Cardiac fibroblast (primary cell): ENCODE measurements around the gene URAD.
A peak's percentile ranks its signal among the peaks of the same experiment; 100 is the strongest.

ENCODE experiments used
- DNase-seq, 2 donors: peaks; one replicate each; pipeline versions ENCODE4 v3.0.0 to v3.0.0-alpha.2; 2010; ENCODE audit warnings: low read depth in 2 of 2
- H3K4me3 ChIP-seq, 2 donors: replicated peaks in 1 of 2; 1 replicate in 1 of 2; 2 replicates in 1 of 2; pipeline ENCODE4 v1.5.1; 2011; ENCODE audit warnings: low read depth in 2 of 2, low read length in 2 of 2, mild to moderate bottlenecking in 2 of 2, moderate library complexity in 1 of 2
- TF ChIP-seq, protein P1 (sequence below): IDR thresholded peaks from one replicate; pipeline ENCODE4 v1.5.1; 2011; ENCODE audit warnings: low read depth, mild to moderate bottlenecking, low read length, inconsistent platforms

URAD gene

DNA sequence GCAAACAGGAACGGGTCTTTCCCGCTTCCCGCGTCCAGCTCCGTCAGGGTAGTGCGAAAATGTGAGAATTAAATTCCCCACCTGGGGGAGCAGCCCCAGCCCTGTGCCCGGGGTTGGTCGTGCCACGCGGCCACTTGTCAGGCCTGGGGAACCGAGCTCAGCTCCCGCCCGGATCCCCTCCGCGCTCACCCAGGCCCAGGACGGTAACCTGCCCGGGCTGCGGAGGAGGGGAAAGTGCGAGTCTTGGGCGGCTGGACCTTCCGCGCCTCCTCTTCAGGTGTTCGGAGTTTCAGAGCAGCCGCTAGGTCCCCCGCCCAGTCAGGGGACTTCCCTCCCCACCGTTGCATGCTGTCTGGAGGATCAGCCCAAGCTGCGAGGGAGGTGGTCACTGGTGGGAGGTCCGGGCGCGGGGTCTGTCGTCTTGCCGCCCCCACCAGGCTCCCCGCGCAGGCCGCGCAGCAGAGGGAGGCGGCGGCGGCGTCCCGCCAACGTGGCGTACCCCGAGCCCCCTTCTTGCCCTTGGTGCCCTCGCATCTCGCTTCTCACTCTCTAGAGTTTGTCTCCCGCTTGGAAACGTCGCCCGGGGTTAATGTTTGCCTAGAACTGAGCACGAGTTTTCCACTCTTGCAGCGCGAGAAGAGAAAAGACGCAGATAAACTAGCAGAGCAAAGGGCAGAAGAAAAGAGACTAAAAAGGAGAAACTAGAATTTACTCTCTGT is 8.1 kb downstream of the URAD start:
- no peak overlapping the region for H3K4me3 ChIP-seq
- DNase-seq, result no peak
- TF ChIP-seq, protein P1, sequence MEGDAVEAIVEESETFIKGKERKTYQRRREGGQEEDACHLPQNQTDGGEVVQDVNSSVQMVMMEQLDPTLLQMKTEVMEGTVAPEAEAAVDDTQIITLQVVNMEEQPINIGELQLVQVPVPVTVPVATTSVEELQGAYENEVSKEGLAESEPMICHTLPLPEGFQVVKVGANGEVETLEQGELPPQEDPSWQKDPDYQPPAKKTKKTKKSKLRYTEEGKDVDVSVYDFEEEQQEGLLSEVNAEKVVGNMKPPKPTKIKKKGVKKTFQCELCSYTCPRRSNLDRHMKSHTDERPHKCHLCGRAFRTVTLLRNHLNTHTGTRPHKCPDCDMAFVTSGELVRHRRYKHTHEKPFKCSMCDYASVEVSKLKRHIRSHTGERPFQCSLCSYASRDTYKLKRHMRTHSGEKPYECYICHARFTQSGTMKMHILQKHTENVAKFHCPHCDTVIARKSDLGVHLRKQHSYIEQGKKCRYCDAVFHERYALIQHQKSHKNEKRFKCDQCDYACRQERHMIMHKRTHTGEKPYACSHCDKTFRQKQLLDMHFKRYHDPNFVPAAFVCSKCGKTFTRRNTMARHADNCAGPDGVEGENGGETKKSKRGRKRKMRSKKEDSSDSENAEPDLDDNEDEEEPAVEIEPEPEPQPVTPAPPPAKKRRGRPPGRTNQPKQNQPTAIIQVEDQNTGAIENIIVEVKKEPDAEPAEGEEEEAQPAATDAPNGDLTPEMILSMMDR, result no peak

DNA sequence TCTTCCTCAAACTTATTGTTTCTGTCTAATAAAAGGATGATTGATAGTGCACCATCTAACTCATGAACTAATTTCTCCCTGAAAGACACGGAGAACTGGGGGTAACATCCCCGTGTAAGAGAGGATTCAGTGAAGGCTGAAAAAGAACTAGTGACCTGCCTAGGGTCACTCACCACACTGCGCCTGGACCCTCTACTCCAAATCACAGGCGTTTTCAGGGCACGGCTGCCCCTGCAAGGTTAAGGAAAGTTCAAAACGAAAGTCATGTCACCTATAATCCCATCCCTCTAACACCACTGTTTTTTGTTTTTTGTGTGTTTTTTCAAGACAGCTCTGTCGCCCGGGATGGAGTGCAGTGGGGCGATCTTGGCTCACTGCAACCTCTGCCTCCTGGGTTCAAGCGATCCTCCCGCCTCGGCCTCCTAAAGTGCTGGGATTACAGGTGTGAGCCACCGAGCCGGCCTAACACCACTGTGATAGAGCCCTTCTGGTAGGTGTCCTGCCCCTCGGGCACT is 8.7 kb downstream of the URAD start:
- DNase-seq, result no peak
- TF ChIP-seq, protein P1, result no peak
- no peak overlapping the region for H3K4me3 ChIP-seq

DNA sequence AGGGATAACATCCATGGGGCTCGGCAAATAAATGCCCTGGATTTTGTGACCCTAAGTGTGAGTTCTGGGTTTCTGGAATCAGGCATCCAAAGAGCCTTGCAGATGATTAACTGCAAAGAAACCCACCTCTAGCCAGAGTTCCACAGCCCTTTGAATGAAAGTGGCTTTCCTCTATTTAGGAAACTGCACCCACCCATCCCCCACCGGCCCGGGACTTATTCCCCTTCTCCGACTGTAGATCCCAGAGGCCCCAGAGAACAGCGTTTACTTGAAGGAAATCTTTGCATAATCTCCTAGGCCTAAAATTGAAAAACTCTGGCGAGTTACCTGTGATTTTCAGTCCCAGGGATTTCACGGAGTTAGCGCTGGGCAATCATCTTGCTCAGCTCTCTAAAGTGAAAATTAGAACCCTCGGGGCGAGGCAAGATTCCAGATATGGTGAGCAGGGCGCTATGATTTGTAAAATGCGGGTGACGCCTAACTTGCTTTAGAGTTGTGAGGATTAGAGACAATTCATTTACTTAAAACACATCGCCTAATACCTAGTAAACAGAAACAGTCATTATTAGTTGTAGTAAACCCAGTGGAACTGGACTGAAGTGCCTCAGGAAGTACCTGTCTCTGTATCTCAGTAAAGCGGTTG is 9.4 kb downstream of the URAD start:
- no peak for DNase-seq
- no peak overlapping the region for H3K4me3 ChIP-seq
- TF ChIP-seq, protein P1, result no peak

DNA sequence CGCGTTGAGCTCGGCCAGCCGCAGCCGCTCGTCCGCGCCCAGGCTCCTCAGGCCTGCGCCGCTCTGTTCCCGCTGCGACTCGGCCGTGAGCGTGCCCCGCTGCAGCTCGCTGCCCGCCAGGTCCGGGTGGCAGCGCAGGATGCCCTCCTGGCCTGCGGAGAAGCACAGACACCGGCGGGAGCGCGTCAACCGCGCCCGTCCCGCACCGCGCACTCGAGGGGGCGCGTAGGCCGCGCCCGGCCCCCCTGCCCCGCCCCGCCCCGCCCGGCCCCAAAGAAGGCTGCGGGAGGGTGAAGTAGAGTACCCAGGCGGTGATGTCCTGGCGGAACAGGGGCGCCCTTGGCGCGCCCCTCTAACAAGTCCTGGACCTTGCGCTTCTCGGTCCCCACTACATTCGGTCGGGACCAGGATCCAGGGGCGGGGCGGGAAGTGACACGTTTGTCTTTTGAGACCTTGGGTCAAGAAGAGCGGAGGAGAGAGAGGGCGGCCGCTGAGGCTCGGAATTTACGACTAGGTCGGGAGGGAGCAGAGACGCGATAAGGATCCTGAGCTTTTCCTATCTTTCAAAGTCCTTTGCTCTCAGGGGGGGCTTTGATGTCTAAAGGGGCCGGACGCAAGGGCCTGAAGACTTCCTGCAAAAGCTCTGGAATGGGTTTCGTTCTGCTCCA is 10.1 kb downstream of the URAD start:
- no peak for DNase-seq
- H3K4me3 ChIP-seq, result no peak overlapping the region
- TF ChIP-seq, protein P1, result no peak

DNA sequence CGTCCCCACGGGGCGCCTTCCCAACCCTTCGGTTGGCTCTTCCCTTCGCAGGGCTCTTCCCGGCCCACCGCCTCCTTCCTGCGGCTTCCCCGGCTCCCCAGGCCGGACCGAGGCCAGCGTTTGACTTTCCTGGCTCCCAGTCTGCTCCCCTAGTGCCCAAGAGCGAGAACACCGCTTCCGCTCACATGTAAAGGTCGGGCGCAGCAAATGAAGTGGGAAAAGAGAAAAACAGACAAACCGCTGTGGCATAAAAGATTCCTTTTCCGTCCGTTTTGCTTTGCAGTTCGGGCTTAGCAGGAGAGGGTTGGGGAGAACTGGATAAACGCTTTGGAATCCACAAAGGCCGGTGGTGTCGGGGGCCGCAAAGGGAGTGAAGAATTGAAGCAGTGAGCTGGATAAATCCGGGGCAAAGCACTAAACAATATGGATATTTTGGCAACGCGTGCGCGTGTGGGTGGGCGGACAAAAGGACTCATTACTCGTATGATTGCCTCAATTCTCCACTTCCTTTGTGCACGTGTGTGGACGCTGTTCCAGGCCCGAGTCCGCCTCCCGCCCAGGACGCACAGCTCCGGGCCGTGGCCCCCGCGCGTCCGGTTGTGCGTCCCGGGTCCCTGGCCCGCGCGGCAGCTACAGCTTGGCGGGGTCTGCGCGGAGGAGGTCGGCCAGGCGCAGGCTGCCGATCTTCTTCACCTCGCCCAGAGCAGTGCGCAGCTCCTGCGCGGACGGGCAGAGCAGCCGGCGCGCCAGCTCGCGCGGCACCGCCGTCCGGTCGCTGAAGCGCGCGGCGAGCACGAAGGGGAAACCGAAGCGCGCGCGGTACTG is 10.8 kb downstream of the URAD start:
- TF ChIP-seq, protein P1, result no peak
- DNase-seq, result peak; percentile 10 to 22
- H3K4me3 ChIP-seq, result no peak overlapping the region

DNA sequence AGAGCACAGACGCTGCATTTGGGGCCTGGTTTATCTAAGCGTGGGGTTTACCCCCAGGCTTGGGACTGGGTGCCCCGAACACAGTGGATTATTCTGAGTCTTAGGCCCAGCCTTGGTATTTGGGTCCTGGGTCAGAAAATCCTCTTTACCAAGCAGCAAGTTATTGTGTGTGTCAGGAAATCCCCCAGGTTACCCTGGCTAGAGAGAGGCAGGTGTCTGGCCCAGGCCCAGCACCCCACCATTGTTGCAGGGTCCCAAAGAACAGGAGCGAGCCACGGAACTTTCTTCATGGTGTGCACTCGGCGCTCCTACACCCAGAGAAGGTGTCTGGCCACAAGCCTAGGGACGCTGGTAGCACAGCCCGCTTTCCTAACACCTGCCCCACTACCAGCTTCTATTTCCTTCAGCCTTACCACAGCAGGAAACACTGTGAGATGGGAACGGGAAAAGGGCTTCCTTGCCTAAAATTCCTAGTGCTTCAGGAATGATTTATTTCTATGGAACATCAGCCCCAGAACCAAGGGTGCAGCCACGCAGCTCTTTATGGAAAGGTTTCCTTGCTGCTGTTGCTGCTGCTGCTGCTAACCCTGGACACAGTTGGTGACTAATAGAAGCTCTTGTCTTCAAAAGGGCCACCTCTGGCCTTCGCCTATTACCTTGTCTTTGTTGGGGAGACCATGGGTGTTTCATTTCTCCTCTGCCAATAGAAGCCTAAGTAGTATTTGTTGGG is 12.0 kb downstream of the URAD start:
- TF ChIP-seq, protein P1, result no peak
- no peak for DNase-seq
- H3K4me3 ChIP-seq, result no peak overlapping the region
